K562 (cell line): Measurements from ENCODE around the gene PLCB3. TPM values are rescaled to one million over a fixed set of nuclear protein-coding genes. Genes with fewer than 3 reads are reported as not detected.

Source experiments
- BRCA1 ChIP-seq, 2 experiments: fragments of 450-650 bp in 1 of 2; sonication (generic) in 1 of 2; formaldehyde crosslinking in 1 of 2; IDR thresholded peaks; 2 replicates each; pipeline versions ENCODE4 v1.5.0 to v1.6.1; 2017 to 2020; ENCODE audit warnings: mild to moderate bottlenecking in 1 of 2, missing genetic modification reagents in 1 of 2
- BRD9 ChIP-seq: fragments of 450-650 bp; IDR thresholded peaks from 2 replicates; pipeline ENCODE4 v1.6.1; 2018; ENCODE audit warnings: low read depth; ENCODE audit not compliant: partially characterized antibody
- DDX20 ChIP-seq: fragments of 450-650 bp; IDR thresholded peaks from 2 replicates; pipeline ENCODE4 v1.6.1; 2016; ENCODE audit warnings: missing genetic modification characterization, low read depth, mild to moderate bottlenecking, missing compliant biosample characterization, moderate library complexity
- PKNOX1 ChIP-seq: fragments of 450-650 bp; IDR thresholded peaks from 2 replicates; pipeline ENCODE4 v1.6.1; 2016
- SETDB1 ChIP-seq: IDR thresholded peaks from one replicate; pipeline ENCODE4 v1.6.1; 2012; ENCODE audit warnings: low read length, control low read depth, inconsistent platforms
- SP1 ChIP-seq: sonication (generic); formaldehyde crosslinking; IDR thresholded peaks from 2 replicates; pipeline ENCODE4 v1.8.1; 2022; ENCODE audit warnings: mild to moderate bottlenecking, missing genetic modification reagents
- TBP ChIP-seq: optimal IDR thresholded peaks from 2 replicates; pipeline ENCODE3; 2011; ENCODE audit warnings: low read depth, low read length, improper control_type of control experiment
- TEAD4 ChIP-seq, 2 experiments: sonication (generic) in 1 of 2; formaldehyde crosslinking in 1 of 2; IDR thresholded peaks; 2 replicates each; pipeline versions ENCODE4 v1.6.1 to v1.8.0; 2012 to 2022; ENCODE audit warnings: borderline replicate concordance in 1 of 2, inconsistent platforms in 1 of 2, low read length in 1 of 2, mild to moderate bottlenecking in 1 of 2, missing genetic modification reagents in 1 of 2
- USF1 ChIP-seq: sonication (generic); formaldehyde crosslinking; IDR thresholded peaks from 2 replicates; pipeline ENCODE4 v1.9.0; 2022; ENCODE audit warnings: mild to moderate bottlenecking, missing genetic modification reagents
- ZBTB5 ChIP-seq: fragments of 450-650 bp; IDR thresholded peaks from 2 replicates; pipeline ENCODE4 v1.6.1; 2017; ENCODE audit warnings: antibody characterized with exemption
- ZMIZ1 ChIP-seq, 2 experiments: fragments of 150-350 bp in 1 of 2; IDR thresholded peaks; 2 replicates each; pipeline ENCODE4 v1.6.1; 2012 to 2016; ENCODE audit warnings: low read depth in 2 of 2, low read length in 2 of 2, mild to moderate bottlenecking in 1 of 2, moderate library complexity in 1 of 2
- ZNF263 ChIP-seq: sonication (generic); formaldehyde crosslinking; IDR thresholded peaks from 2 replicates; pipeline ENCODE4 v1.8.0; 2022; ENCODE audit warnings: mild to moderate bottlenecking, missing genetic modification reagents, borderline replicate concordance
- ZNF316 ChIP-seq: fragments of 450-650 bp; IDR thresholded peaks from 2 replicates; pipeline ENCODE4 v1.6.1; 2016
- ZNF408 ChIP-seq: fragments of 250-450 bp; sonication (Bioruptor Pico); IDR thresholded peaks from 2 replicates; pipeline ENCODE4 v1.4.0; 2020; ENCODE audit warnings: low read depth, mild to moderate bottlenecking, moderate library complexity
- ZNF740 ChIP-seq, 3 experiments: fragments of 200-800 bp in 1 of 3; sonication (Bioruptor generic) in 1 of 3; sonication (generic) in 1 of 3; formaldehyde crosslinking in 1 of 3; IDR thresholded peaks; 2 replicates each; pipeline versions ENCODE4 v1.6.1 to v1.8.0; 2016 to 2022; ENCODE audit warnings: mild to moderate bottlenecking in 2 of 3, missing compliant biosample characterization in 2 of 3, missing genetic modification characterization in 2 of 3, missing genetic modification reagents in 1 of 3
- polyA plus RNA-seq, 8 experiments: library from polyadenylated mRNA; depleted of rRNA in 4 of 8; stranded (reverse) in 5 of 8; unstranded in 3 of 8; fragments of >200 nt; fragmentation: Nextera tagmentation in 2 of 8; fragmentation: Illumina TruSeq in 1 of 8; extraction: Ambion mirVana in 2 of 8; extraction: Trizol in 1 of 8; gene quantifications; 2 replicates each; pipeline versions ENCODE4 v1.2.1 to v1.2.3, GENCODE V29; 2011 to 2014; ENCODE audit warnings: inconsistent platforms in 1 of 8, missing spikeins in 1 of 8
- total RNA-seq, 7 experiments: library from RNA; depleted of rRNA in 6 of 7; stranded (reverse); fragments of >200 nt in 6 of 7; fragmentation: Illumina TruSeq in 2 of 7; extraction: Trizol in 2 of 7; gene quantifications; 2 replicates each; pipeline versions ENCODE4 v1.2.1 to v1.2.3, GENCODE V29; 2011 to 2021; ENCODE audit warnings: low replicate concordance in 1 of 7

Gene PLCB3
- total and polyA plus RNA-seq, 9 of the 15 experiments (the other 6 are each of a cell fraction or from before 2014, with no cell fraction given): 0.31 to 44.8 (median 14.6) TPM

- TF ChIP-seq ZBTB5 (no peak), BRCA1 (IDR thresholded peaks at IDR 0.05) (no peak), BRCA1 (CRISPR knock-in tag; IDR thresholded peaks at IDR 0.05) (0 out of 2 replicates have a peak, but pooled peaks have one; percentile 3), ZMIZ1 (IDR thresholded peaks at IDR 0.05; ENCODE audit: low read depth in 2 of 2, low read length in 2 of 2) (no peak), SETDB1 (no peak), PKNOX1 (no peak), ZNF740 (CRISPR knock-in tag; IDR thresholded peaks at IDR 0.05) (peak; percentile 91), ZNF740 (tag; IDR thresholded peaks at IDR 0.05) (peak in 1 of 2 experiments; percentile 82; a peak in 2 of 4 replicates), DDX20 (no peak), ZNF263 (CRISPR knock-in tag) (peak; percentile 62; the same call in 1 of the 2 replicates), TEAD4 (IDR thresholded peaks at IDR 0.05; ENCODE audit: low read length) (no peak), TEAD4 (CRISPR knock-in tag; IDR thresholded peaks at IDR 0.05; ENCODE audit: borderline replicate concordance) (0 out of 2 replicates have a peak, but pooled peaks have one; percentile 53), ZNF408 (no peak), ZNF316 (no peak), USF1 (CRISPR knock-in tag) (peak; percentile 51), BRD9 (peak; percentile 57), SP1 (CRISPR knock-in tag) (peak; percentile 55; the same call in 1 of the 2 replicates), TBP (peak; percentile 59)
Measured at GRCh38 chr11:64206457-64207255, 44.7 kb upstream of the PLCB3 start, which contains the start of gene FERMT3 (continued).
